Left lung (tissue), 14 donors: ENCODE data around the gene FAM118B. TPM values are rescaled to one million over a fixed set of nuclear protein-coding genes. Genes with fewer than 3 reads are reported as not detected.

Source experiments
- ATAC-seq: fragments of 200-7000 bp; cut with Tn5 transposase; one replicate; pipeline ENCODE4 v1.9.1; 2020; ENCODE audit warnings: moderate library complexity
- DNase-seq, 4 donors: peaks; one replicate each; pipeline ENCODE4 v3.0.0-alpha.2; 2013 to 2020
- H3K27ac ChIP-seq, 2 donors: fragments of 200-600 bp; sonication (generic) in 1 of 2; one replicate each; pipeline versions ENCODE4 v1.5.0 to v1.8.0; 2020 to 2021
- H3K27me3 ChIP-seq, 2 donors: fragments of 200-600 bp; sonication (generic) in 1 of 2; one replicate each; pipeline versions ENCODE4 v1.5.0 to v1.8.0; 2020 to 2021
- H3K36me3 ChIP-seq, 2 donors: fragments of 200-600 bp; sonication (generic) in 1 of 2; one replicate each; pipeline versions ENCODE4 v1.5.0 to v1.8.0; 2020 to 2021
- H3K4me1 ChIP-seq, 2 donors: fragments of 200-600 bp; one replicate each; pipeline ENCODE4 v1.8.0; 2021
- H3K4me3 ChIP-seq, 2 donors: fragments of 200-600 bp; sonication (generic) in 1 of 2; one replicate each; pipeline versions ENCODE4 v1.5.0 to v1.8.0; 2020 to 2021; ENCODE audit warnings: mild to moderate bottlenecking in 1 of 2
- H3K9me3 ChIP-seq, 2 donors: fragments of 200-600 bp; sonication (generic) in 1 of 2; one replicate each; pipeline versions ENCODE4 v1.5.0 to v1.8.0; 2020 to 2021
- CTCF ChIP-seq, 2 donors: fragments of 200-600 bp; sonication (generic) in 1 of 2; IDR thresholded peaks; one replicate each; pipeline versions ENCODE4 v1.5.0 to v1.8.0; 2021; ENCODE audit warnings: antibody characterized with exemption in 2 of 2
- intact Hi-C, 2 donors: fragments of 100-400 bp; cut with DNase I; formaldehyde crosslinking; loops; one replicate each; pipeline versions ENCODE4 v1.11.2 to v1.14.2; 2022
- long read RNA-seq, 12 donors: library from polyadenylated mRNA in 2 of 12; unstranded in 2 of 12; transcript quantifications; one replicate each; pipeline ENCODE4 v2.0.0 and lab custom pipeline, GENCODE V29; 2019 to 2026
- polyA plus RNA-seq, 6 donors: library from polyadenylated mRNA; unstranded; fragments of 120-200 nt; gene quantifications; one replicate each; pipeline ENCODE4 v1.2.1, GENCODE V29; 2013; ENCODE audit not compliant: insufficient read length in 6 of 6
- total RNA-seq, 2 donors: library from RNA; stranded (reverse); fragmentation: NEBNext Ultra II Directional; extraction: Animal tissue kit (Norgen Biotek cat#: 25700); gene quantifications; one replicate each; pipeline ENCODE4 v1.2.1, GENCODE V29; 2021
- donor health status: DM: no; HTN: yes; CAD: no.
- donor health status: DM: no; HTN: no; CAD: no.

FAM118B gene
- total RNA-seq: 10 to 100 TPM; 23.7 to 27.8 TPM
- 10 to 100 TPM; 27.7 to 34.9 (median 29.5) TPM for polyA plus RNA-seq
- long read RNA-seq, donor 1, transcript FAM118B-209 (9 exons, 2,402 nt): major isoform, 6 of 76 reads
- long read RNA-seq, donor 1, partial matches to known transcripts: 62 of 76 reads
- long read RNA-seq, donor 1, other reads (novel, unspliced or antisense): 5 of 76 reads
- long read RNA-seq, donor 2, transcript FAM118B-209 (9 exons, 2,402 nt): major isoform, 9 of 98 reads
- long read RNA-seq, donor 2, partial matches to known transcripts: 63 of 98 reads
- long read RNA-seq, donor 2, other reads (novel, unspliced or antisense): 24 of 98 reads
- long read RNA-seq, donor 3, transcript FAM118B-209 (9 exons, 2,402 nt): major isoform, 7 of 26 reads
- long read RNA-seq, donor 3, partial matches to known transcripts: 12 of 26 reads
- long read RNA-seq, donor 3, other reads (novel, unspliced or antisense): 6 of 26 reads
- long read RNA-seq, donor 4, transcript FAM118B-209 (9 exons, 2,402 nt): major isoform, 5 of 14 reads
- long read RNA-seq, donor 4, partial matches to known transcripts: 3 of 14 reads
- long read RNA-seq, donor 4, other reads (novel, unspliced or antisense): 6 of 14 reads
- long read RNA-seq, donor 5, partial matches to known transcripts: 14 of 45 reads
- long read RNA-seq, donor 5, other reads (novel, unspliced or antisense): 27 of 45 reads
- long read RNA-seq, donor 6, partial matches to known transcripts: 6 of 23 reads
- long read RNA-seq, donor 6, other reads (novel, unspliced or antisense): 14 of 23 reads
- long read RNA-seq, donor 7, partial matches to known transcripts: 25 of 35 reads
- long read RNA-seq, donor 7, other reads (novel, unspliced or antisense): 6 of 35 reads
- long read RNA-seq, donor 8, transcript FAM118B-209 (9 exons, 2,402 nt): major isoform, 7 of 75 reads
- long read RNA-seq, donor 8, partial matches to known transcripts: 53 of 75 reads
- long read RNA-seq, donor 8, other reads (novel, unspliced or antisense): 14 of 75 reads
- long read RNA-seq, donor 9: 0 reads
- long read RNA-seq, donor 10, transcript FAM118B-209 (9 exons, 2,402 nt): major isoform, 6 of 12 reads
- long read RNA-seq, donor 10, partial matches to known transcripts: 2 of 12 reads
- long read RNA-seq, donor 10, other reads (novel, unspliced or antisense): 4 of 12 reads
- long read RNA-seq, donor 11, transcript FAM118B-209 (9 exons, 2,402 nt): major isoform, 6 of 47 reads
- long read RNA-seq, donor 11, partial matches to known transcripts: 34 of 47 reads
- long read RNA-seq, donor 11, other reads (novel, unspliced or antisense): 5 of 47 reads
- long read RNA-seq, donor 12, partial matches to known transcripts: 39 of 44 reads
- long read RNA-seq, donor 12, other reads (novel, unspliced or antisense): 0 of 44 reads

DNA sequence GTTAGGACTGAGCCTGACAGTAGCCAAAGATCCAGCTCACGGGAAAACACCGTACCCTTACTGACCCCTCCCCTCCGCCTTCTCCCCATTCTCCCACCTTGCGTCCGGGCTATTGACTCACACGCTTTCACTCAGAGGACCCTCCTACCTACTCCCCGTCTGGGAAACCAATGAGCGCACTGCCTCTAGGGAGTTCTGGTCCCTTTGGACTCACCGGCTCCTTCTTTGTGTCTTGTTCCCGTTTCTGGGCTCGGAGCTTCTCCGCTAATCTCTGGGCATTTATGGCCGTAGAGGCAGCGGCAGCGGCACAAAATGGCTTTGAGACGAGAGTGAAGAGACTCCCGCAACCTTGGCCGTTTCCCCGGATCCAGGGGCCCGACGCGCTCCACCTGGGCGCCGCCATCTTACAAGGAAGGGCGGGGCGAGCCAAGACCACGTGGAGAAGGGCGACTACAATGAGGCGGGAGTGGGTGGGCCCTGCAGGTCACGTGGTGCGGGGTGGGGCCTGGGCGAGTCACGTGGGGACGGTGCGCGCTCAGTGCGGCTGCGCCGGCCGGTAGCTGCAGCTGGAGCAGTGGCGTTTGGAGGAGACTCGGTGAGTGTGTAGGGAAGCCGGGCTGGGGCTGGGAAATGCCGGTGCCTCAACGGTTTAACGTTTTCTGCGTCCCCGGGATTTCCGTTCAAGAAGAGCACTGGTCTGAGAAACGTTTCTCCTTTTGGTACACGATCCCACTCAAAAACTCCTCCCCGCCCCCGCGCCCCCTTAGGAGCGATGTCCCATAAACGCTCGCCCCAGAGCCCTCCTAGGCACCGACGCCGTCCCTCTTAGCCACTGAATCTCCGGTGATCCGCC lies at the start of gene FAM118B, which contains the start of gene RPUSD4:
Gene FAM118B (plus strand): TSS at position 547 of the 853 bp plus-strand sequence. CDS start 23,220 bp downstream, outside the sequence.
Gene RPUSD4 (minus strand): TSS at position 415 of the 853 bp plus-strand sequence. CDS start 12 bp downstream, at position 403.
- intact Hi-C loops: no loop called here

DNA sequence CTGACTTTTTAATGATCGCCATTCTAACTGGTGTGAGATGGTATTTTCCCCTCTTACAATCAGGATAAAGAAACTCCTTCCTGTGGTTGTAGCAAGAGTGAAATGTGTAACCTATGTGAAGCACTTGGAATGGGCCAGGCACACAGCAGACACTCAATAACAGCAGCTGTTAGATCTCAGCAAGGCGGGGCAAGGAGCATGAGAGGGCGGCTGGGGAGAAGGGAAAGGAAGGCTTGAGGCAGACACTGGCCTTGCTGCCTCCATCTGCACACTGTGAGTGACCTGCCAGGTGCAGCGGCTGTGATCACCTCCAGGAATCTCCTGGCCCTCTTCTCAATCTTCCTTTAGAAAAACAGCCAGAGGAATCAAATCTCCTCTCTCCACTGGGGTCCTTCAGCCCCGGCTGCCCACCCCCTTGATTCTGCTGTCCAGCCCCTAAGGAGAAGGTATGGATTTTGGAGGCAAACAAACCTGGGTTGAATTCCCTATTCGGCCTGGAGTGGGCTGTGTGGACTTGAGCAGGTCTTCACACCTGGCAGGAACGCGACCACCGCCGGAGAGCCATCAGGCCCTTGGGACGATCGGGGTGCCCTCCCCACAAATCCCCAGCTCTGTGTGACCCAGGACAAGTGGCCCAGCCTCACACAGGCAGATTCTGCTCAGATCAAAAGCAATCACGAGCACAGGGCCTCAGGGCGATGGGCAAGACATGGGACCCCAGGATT lies 49.1 kb upstream of the FAM118B start:
- Histone ChIP-seq H3K27ac (no peak overlapping the region), H3K36me3 (no peaks in the 10 kb centered on the region), H3K9me3 (no peaks in the 10 kb centered on the region), H3K27me3 (no peaks in the 10 kb centered on the region), H3K4me3 (no peak overlapping the region), H3K4me1 (no peaks in the 10 kb centered on the region)
- ATAC-seq (peak; percentile 36), DNase-seq (no peak)
- TF ChIP-seq CTCF (IDR thresholded peaks at IDR 0.05): no peak
- intact Hi-C loops: no loop called here

More for the DNA sequence above, at the start of gene FAM118B, which contains the start of gene RPUSD4:
- Histone ChIP-seq H3K36me3 (peaks cover 0 to 31% of the 10 kb centered on the region in 2 donors), H3K27ac (peak within 1 kb of the TSS in 1 of 2 donors; percentile 67), H3K9me3 (no peaks in the 10 kb centered on the region), H3K4me3 (peak within 1 kb of the TSS; percentile 84 to 87), H3K4me1 (peaks cover 4 to 53% of the 10 kb centered on the region in 2 donors), H3K27me3 (no peaks in the 10 kb centered on the region)
- TF ChIP-seq CTCF (IDR thresholded peaks at IDR 0.05): no peak
- DNase-seq (peak; percentile 92 to 99 (median 98)), ATAC-seq (peak; percentile 97)

- intact Hi-C loops: no loop called here
- DNase-seq: peak in 1 of 4 donors; percentile 45
- H3K9me3 ChIP-seq: no peaks in the 10 kb centered on the region
- no peak overlapping the region for H3K4me3 ChIP-seq
- no peak overlapping the region for H3K27ac ChIP-seq
- no peaks in the 10 kb centered on the region for H3K4me1 ChIP-seq
- no peaks in the 10 kb centered on the region for H3K36me3 ChIP-seq
- no peak for TF ChIP-seq CTCF (IDR thresholded peaks at IDR 0.05)
- ATAC-seq: peak; percentile 43
- no peaks in the 10 kb centered on the region for H3K27me3 ChIP-seq
Measured at GRCh38 chr11:126163074-126163700, 48.4 kb upstream of the FAM118B start.
